Upper lobe of left lung (tissue), 6 donors: ENCODE data around the gene VPS11. TPM values are rescaled to one million over a fixed set of nuclear protein-coding genes. Genes with fewer than 3 reads are reported as not detected.

ENCODE experiments used
- ATAC-seq, 2 donors: fragments of 200-7000 bp; cut with Tn5 transposase; one replicate each; pipeline ENCODE4 v1.9.1; 2022; ENCODE audit warnings: mild to moderate bottlenecking in 2 of 2, moderate library complexity in 2 of 2; ENCODE audit not compliant: low FRiP score in 2 of 2
- DNase-seq, 2 donors: peaks; one replicate each; pipeline ENCODE4 v3.0.0-alpha.2; 2019 to 2020
- H3K27ac ChIP-seq, 4 donors: fragments of 200-600 bp; sonication (generic); one replicate each; pipeline ENCODE4 v1.5.1; 2016 to 2019
- H3K27me3 ChIP-seq, 4 donors: fragments of 200-600 bp; sonication (generic); one replicate each; pipeline ENCODE4 v1.5.1; 2017 to 2019
- H3K36me3 ChIP-seq, 4 donors: fragments of 200-600 bp; sonication (generic); one replicate each; pipeline ENCODE4 v1.5.1; 2016 to 2019
- H3K4me1 ChIP-seq, 4 donors: fragments of 200-600 bp; sonication (generic); one replicate each; pipeline ENCODE4 v1.5.1; 2018 to 2019
- H3K4me3 ChIP-seq, 4 donors: fragments of 200-600 bp; sonication (generic); one replicate each; pipeline ENCODE4 v1.5.1; 2017 to 2019; ENCODE audit warnings: mild to moderate bottlenecking in 2 of 4, moderate library complexity in 1 of 4
- H3K9me3 ChIP-seq, 4 donors: fragments of 200-600 bp; sonication (generic); one replicate each; pipeline ENCODE4 v1.5.1; 2018 to 2019
- CTCF ChIP-seq, 6 experiments: fragments of 450-650 bp in 4 of 6; fragments of 200-600 bp in 2 of 6; sonication (generic) in 2 of 6; IDR thresholded peaks; one replicate each; pipeline ENCODE4 v1.5.1; 2016 to 2019; ENCODE audit warnings: antibody characterized with exemption in 6 of 6
- EP300 ChIP-seq, 4 donors: sonication (generic); formaldehyde crosslinking; IDR thresholded peaks; one replicate each; pipeline ENCODE4 v1.5.1; 2017; ENCODE audit warnings: antibody characterized with exemption in 4 of 4, control low read depth in 2 of 4
- POLR2A ChIP-seq, 4 donors: fragments of 450-650 bp; IDR thresholded peaks; one replicate each; pipeline ENCODE4 v1.5.1; 2016 to 2017; ENCODE audit warnings: antibody characterized with exemption in 4 of 4, mild to moderate bottlenecking in 2 of 4
- POLR2AphosphoS5 ChIP-seq, 2 donors: sonication (generic); formaldehyde crosslinking; IDR thresholded peaks; one replicate each; pipeline ENCODE4 v1.5.1; 2017; ENCODE audit warnings: antibody characterized with exemption in 2 of 2
- WGBS, 2 donors: methylation state at CpG; one replicate each; pipeline ENCODE4 v1.1.5; 2017 to 2018; 5-methylcytosine and 5-hydroxymethylcytosine counted together
- total RNA-seq, 6 donors: library from RNA; depleted of rRNA in 4 of 6; stranded (reverse); fragments of >200 nt in 4 of 6; gene quantifications; one replicate each; pipeline versions ENCODE4 v1.1.0 to v1.2.1, GENCODE V29; 2016 to 2021
- donor health status: DM: no; HTN: no; CAD: no; lungs with moderate emphysema.
- donor health status: DM: no; HTN: yes; CAD: no; lungs with severe emphysema.

Gene VPS11
- total RNA-seq, 6 donors from 2014 or later, result 24.9 to 88.0 (median 40.4) TPM

GRCh38 chr11:119042927-119043326 lies 24.7 kb upstream of the VPS11 start:
- no peaks in the 10 kb centered on the region for H3K27me3 ChIP-seq
- no peaks in the 10 kb centered on the region for H3K4me1 ChIP-seq
- WGBS, 2 donors, result 93 to 95% methylated on average over 9 of the region's 9 CpGs
- H3K4me3 ChIP-seq, result no peak overlapping the region
- no peak for DNase-seq
- ATAC-seq, result no peak
- H3K36me3 ChIP-seq, result peaks cover 8 to 39% (median 32%) of the 10 kb centered on the region in 4 donors
- TF ChIP-seq CTCF (IDR thresholded peaks at IDR 0.05), result no peak
- no peak for TF ChIP-seq POLR2A (IDR thresholded peaks at IDR 0.05)
- TF ChIP-seq POLR2AphosphoS5 (IDR thresholded peaks at IDR 0.05), result no peak
- no peak for TF ChIP-seq EP300 (IDR thresholded peaks at IDR 0.05)
- no peak overlapping the region for H3K27ac ChIP-seq
- H3K9me3 ChIP-seq, result no peaks in the 10 kb centered on the region

GRCh38 chr11:119044708-119045107 lies 22.9 kb upstream of the VPS11 start:
- Histone ChIP-seq H3K36me3 (peaks cover 23 to 57% (median 50%) of the 10 kb centered on the region in 4 donors), H3K4me1 (no peaks in the 10 kb centered on the region), H3K4me3 (no peak overlapping the region), H3K9me3 (no peaks in the 10 kb centered on the region), H3K27ac (no peak overlapping the region), H3K27me3 (no peaks in the 10 kb centered on the region)
- ATAC-seq, result no peak
- no peak for TF ChIP-seq EP300 (IDR thresholded peaks at IDR 0.05)
- TF ChIP-seq POLR2A (IDR thresholded peaks at IDR 0.05), result no peak
- no peak for TF ChIP-seq POLR2AphosphoS5 (IDR thresholded peaks at IDR 0.05)
- no peak for TF ChIP-seq CTCF (IDR thresholded peaks at IDR 0.05)
- no peak for DNase-seq
- WGBS, 2 donors, result 75 to 81% methylated on average over 6 of the region's 6 CpGs

GRCh38 chr11:119046489-119046888 lies 21.1 kb upstream of the VPS11 start:
- ATAC-seq, result no peak
- Histone ChIP-seq H3K27me3 (no peaks in the 10 kb centered on the region), H3K9me3 (no peaks in the 10 kb centered on the region), H3K27ac (no peak overlapping the region), H3K4me1 (no peaks in the 10 kb centered on the region), H3K4me3 (no peak overlapping the region), H3K36me3 (peaks cover 23 to 73% (median 66%) of the 10 kb centered on the region in 4 donors)
- DNase-seq, result no peak
- no peak for TF ChIP-seq CTCF (IDR thresholded peaks at IDR 0.05)
- TF ChIP-seq EP300 (IDR thresholded peaks at IDR 0.05), result no peak
- TF ChIP-seq POLR2AphosphoS5 (IDR thresholded peaks at IDR 0.05), result no peak
- TF ChIP-seq POLR2A (IDR thresholded peaks at IDR 0.05), result no peak
- 93 to 94% methylated on average over 3 to 6 of the region's 6 CpGs for WGBS, 2 donors

GRCh38 chr11:119047205-119047604 lies 20.4 kb upstream of the VPS11 start:
- no peak for ATAC-seq
- Histone ChIP-seq H3K4me3 (no peak overlapping the region), H3K27me3 (no peaks in the 10 kb centered on the region), H3K36me3 (peaks cover 28 to 80% (median 73%) of the 10 kb centered on the region in 4 donors), H3K27ac (no peak overlapping the region), H3K9me3 (no peaks in the 10 kb centered on the region), H3K4me1 (no peaks in the 10 kb centered on the region)
- 88 to 91% methylated on average over 6 of the region's 6 CpGs for WGBS, 2 donors
- DNase-seq, result no peak
- TF ChIP-seq POLR2AphosphoS5 (IDR thresholded peaks at IDR 0.05) (no peak), POLR2A (IDR thresholded peaks at IDR 0.05) (no peak), CTCF (IDR thresholded peaks at IDR 0.05) (no peak), EP300 (IDR thresholded peaks at IDR 0.05) (no peak)

GRCh38 chr11:119048644-119049043 lies 19.0 kb upstream of the VPS11 start:
- WGBS, 2 donors, result 87 to 91% methylated on average over 9 of the region's 9 CpGs

More at GRCh38 chr11:119048644-119049043, 19.0 kb upstream of the VPS11 start:
- Histone ChIP-seq H3K36me3 (peaks cover 40 to 94% (median 87%) of the 10 kb centered on the region in 4 donors), H3K27ac (no peak overlapping the region), H3K9me3 (no peaks in the 10 kb centered on the region), H3K4me1 (no peaks in the 10 kb centered on the region), H3K27me3 (no peaks in the 10 kb centered on the region), H3K4me3 (no peak overlapping the region)
- no peak for TF ChIP-seq POLR2AphosphoS5 (IDR thresholded peaks at IDR 0.05)
- no peak for TF ChIP-seq EP300 (IDR thresholded peaks at IDR 0.05)
- no peak for TF ChIP-seq CTCF (IDR thresholded peaks at IDR 0.05)
- TF ChIP-seq POLR2A (IDR thresholded peaks at IDR 0.05), result no peak
- DNase-seq (no peak), ATAC-seq (no peak)
